ENCODE data around the gene RNF152. TPM values are rescaled to one million over a fixed set of nuclear protein-coding genes. Genes with fewer than 3 reads are reported as not detected.

Gene RNF152
- total and polyA plus RNA-seq, 2 of the 4 experiments (the other 2 are of a cell fraction), result 7.5 to 18.5 TPM

GRCh38 chr18:61856678-61857077 is 36.1 kb downstream of the RNF152 start:
- Histone ChIP-seq H4K8ac (ENCODE audit: low read depth in 2 of 2, low read length in 2 of 2) (no peak overlapping the region), H3K23ac (ENCODE audit: low read depth, low read length) (no peak overlapping the region), H3K27ac (ENCODE audit: insufficient read depth, low read length) (no peak overlapping the region), H3K9me1 (ENCODE audit: insufficient read depth, low read length) (peaks cover 17% of the 10 kb centered on the region), H2BK20ac (ENCODE audit: low read depth, low read length) (no peak overlapping the region), H3K9ac (ENCODE audit: low read depth, low read length) (no peak overlapping the region), H3K4me2 (ENCODE audit: low read depth, low read length) (no peak overlapping the region), H3K56ac (ENCODE audit: extremely low read depth, insufficient read depth, low read length) (no peak overlapping the region), H3K4ac (ENCODE audit: low read depth, low read length) (no peak overlapping the region), H2BK120ac (ENCODE audit: low read depth, low read length) (no peak overlapping the region), H4K91ac (ENCODE audit: insufficient read depth, low read depth, low read length) (no peak overlapping the region), H2BK5ac (ENCODE audit: low read depth, low read length, poor library complexity, severe bottlenecking) (no peak overlapping the region), H2BK15ac (ENCODE audit: low read depth, low read length) (no peak overlapping the region), H3K4me3 (ENCODE audit: insufficient read depth, low read depth, low read length) (no peak overlapping the region), H2AK9ac (replicated peaks; ENCODE audit: low read depth, low read length, poor library complexity) (no peak overlapping the region), H3K14ac (replicated peaks; ENCODE audit: low read depth, low read length) (no peak overlapping the region), H3K27me3 (ENCODE audit: control insufficient read depth, insufficient read depth, low read length) (no peaks in the 10 kb centered on the region), H2AK5ac (ENCODE audit: low read depth, low read length) (no peak overlapping the region), H3K36me3 (ENCODE audit: control insufficient read depth, insufficient read depth, low read length) (0 out of 2 replicates have a peak, but pooled peaks cover 5% of the 10 kb centered on the region), H3K9me3 (ENCODE audit: control insufficient read depth, insufficient read depth, low read length) (no peaks in the 10 kb centered on the region), H4K20me1 (ENCODE audit: insufficient read depth, low read length) (peaks cover 6% of the 10 kb centered on the region; the same call in 1 of the 2 replicates), H4K5ac (ENCODE audit: low read depth, low read length) (no peak overlapping the region), H3K18ac (ENCODE audit: low read depth, low read length) (no peak overlapping the region; the same call in 1 of the 2 replicates), H3K4me1 (ENCODE audit: control insufficient read depth, insufficient read depth, low read length) (peaks cover 12% of the 10 kb centered on the region), H3K79me1 (ENCODE audit: low read depth in 1 of 2, low read length in 2 of 2) (peaks cover 28 to 69% of the 10 kb centered on the region in 2 experiments), H2AFZ (replicated peaks; ENCODE audit: low read length, poor library complexity) (no peak overlapping the region)
- 80% methylated on average over 1 of the region's 4 CpGs; no CpG with 5 or more reads in 1 of the 2 experiments for WGBS, 2 experiments (ENCODE audit: extremely low coverage in 2 of 2, insufficient read length in 1 of 2)
- ATAC-seq (ENCODE audit: low read depth), result no peak
- intact Hi-C loops (cut with micrococcal nuclease), result no loop called here
- DNase-seq, result no peak
- ChIA-PET CTCF (interaction anchor here (1.0 kb wide), 1 partner anchor 13 kb away, joined by 3 read pairs; no protein-coding TSS in a partner anchor), POLR2A (ENCODE audit: unreplicated experiment) (no interaction called here)
- no TSS peak for BruUV-seq (replicated peaks)
- TF ChIP-seq CEBPB (IDR thresholded peaks at IDR 0.05; ENCODE audit: low read depth, low read length) (no peak), POLR2A (IDR thresholded peaks at IDR 0.05; ENCODE audit: low read depth, low read length) (no peak), RCOR1 (IDR thresholded peaks at IDR 0.05; ENCODE audit: insufficient replicate concordance, low read length) (no peak), RAD21 (IDR thresholded peaks at IDR 0.05; ENCODE audit: low read length) (no peak), NFE2L2 (IDR thresholded peaks at IDR 0.05; ENCODE audit: low read depth, low read length) (no peak), CHD1 (IDR thresholded peaks at IDR 0.05; ENCODE audit: low read depth, low read length) (no peak), MXI1 (IDR thresholded peaks at IDR 0.05; ENCODE audit: borderline replicate concordance, low read depth, low read length) (no peak), SMC3 (IDR thresholded peaks at IDR 0.05; ENCODE audit: low read depth, low read length) (no peak), ELK1 (IDR thresholded peaks at IDR 0.05; ENCODE audit: borderline replicate concordance, low read depth, low read length) (no peak), RFX5 (IDR thresholded peaks at IDR 0.05; ENCODE audit: low read depth, low read length) (no peak)
- TF ChIP-seq, protein P1, sequence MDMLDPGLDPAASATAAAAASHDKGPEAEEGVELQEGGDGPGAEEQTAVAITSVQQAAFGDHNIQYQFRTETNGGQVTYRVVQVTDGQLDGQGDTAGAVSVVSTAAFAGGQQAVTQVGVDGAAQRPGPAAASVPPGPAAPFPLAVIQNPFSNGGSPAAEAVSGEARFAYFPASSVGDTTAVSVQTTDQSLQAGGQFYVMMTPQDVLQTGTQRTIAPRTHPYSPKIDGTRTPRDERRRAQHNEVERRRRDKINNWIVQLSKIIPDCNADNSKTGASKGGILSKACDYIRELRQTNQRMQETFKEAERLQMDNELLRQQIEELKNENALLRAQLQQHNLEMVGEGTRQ (IDR thresholded peaks at IDR 0.05; ENCODE audit: low read depth, low read length), result no peak
- TF ChIP-seq, protein P2, sequence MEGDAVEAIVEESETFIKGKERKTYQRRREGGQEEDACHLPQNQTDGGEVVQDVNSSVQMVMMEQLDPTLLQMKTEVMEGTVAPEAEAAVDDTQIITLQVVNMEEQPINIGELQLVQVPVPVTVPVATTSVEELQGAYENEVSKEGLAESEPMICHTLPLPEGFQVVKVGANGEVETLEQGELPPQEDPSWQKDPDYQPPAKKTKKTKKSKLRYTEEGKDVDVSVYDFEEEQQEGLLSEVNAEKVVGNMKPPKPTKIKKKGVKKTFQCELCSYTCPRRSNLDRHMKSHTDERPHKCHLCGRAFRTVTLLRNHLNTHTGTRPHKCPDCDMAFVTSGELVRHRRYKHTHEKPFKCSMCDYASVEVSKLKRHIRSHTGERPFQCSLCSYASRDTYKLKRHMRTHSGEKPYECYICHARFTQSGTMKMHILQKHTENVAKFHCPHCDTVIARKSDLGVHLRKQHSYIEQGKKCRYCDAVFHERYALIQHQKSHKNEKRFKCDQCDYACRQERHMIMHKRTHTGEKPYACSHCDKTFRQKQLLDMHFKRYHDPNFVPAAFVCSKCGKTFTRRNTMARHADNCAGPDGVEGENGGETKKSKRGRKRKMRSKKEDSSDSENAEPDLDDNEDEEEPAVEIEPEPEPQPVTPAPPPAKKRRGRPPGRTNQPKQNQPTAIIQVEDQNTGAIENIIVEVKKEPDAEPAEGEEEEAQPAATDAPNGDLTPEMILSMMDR (conservative IDR thresholded peaks at IDR 0.05; ENCODE audit: low read depth, low read length), result no peak
- dilution Hi-C loops (cut with HindIII; ENCODE audit: low sequenced_read_pairs, unreplicated experiment), result no loop called here
- in situ Hi-C loops (cut with MboI; ENCODE audit: low sequenced_read_pairs), result no loop called here

All from IMR-90 (cell line).